Omental fat pad (tissue), 4 donors: ENCODE results near the gene MRPS2. TPM values are rescaled to one million over a fixed set of nuclear protein-coding genes. Genes with fewer than 3 reads are reported as not detected.
"Not testable (repeated sequence)": the region's sequence is repeated elsewhere in the genome, so short reads cannot be mapped to it uniquely, and the experiment has no call there.

ENCODE experiments used
- ATAC-seq: fragments of 150-250 bp; one replicate; pipeline ENCODE4 v1.9.1; 2016; ENCODE audit warnings: mild to moderate bottlenecking, moderate library complexity; ENCODE audit not compliant: low FRiP score
- DNase-seq: peaks from one replicate; pipeline ENCODE4 v3.0.0-alpha.2; 2019; ENCODE audit warnings: low spot score
- CTCF ChIP-seq, 3 donors: fragments of 450-650 bp; IDR thresholded peaks; one replicate each; pipeline ENCODE4 v1.5.1; 2016 to 2017; ENCODE audit warnings: antibody characterized with exemption in 3 of 3, mild to moderate bottlenecking in 3 of 3, moderate library complexity in 2 of 3
- total RNA-seq, 4 donors: library from RNA; depleted of rRNA; stranded (reverse); fragments of >200 nt; gene quantifications; one replicate each; pipeline ENCODE4 v1.1.0, GENCODE V29; 2016

Gene MRPS2
- total RNA-seq, 4 donors from 2014 or later = 23.5 to 46.8 (median 34.9) TPM

DNA sequence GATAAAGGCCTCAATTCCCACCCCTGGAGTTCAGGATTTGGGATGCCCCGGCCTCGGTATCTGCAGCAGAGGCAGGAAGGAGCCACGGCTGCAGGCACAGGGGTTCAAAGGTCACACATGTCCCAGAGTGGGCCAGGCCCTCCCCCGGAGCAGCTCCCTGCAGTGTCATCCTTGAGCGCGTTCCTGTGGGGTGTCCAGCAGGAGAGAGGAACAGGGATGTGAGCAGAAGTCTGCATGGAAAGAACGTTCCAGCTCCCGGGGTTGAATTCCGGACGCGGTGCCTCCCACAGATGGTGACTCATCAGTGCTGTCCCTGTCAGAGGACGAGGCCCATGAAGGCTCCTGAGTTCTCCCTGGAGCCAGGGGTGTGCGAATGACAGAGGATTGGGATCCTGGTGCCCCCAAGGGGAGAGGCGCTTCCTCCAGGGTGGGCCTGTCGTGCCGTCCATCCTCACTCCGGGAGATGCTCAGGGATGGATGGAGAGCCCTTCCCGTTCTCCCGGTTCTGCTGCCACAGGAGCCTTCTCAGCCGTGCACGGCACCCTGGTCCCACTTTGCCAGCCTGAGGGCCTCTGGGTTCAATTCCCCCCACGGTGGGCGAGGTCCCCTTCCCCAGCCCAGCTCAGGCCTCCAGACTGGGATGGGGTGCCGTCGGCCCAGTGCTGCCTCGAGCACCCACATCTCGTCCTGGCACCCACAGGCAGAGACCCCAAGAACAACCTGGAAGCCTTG is 23.8 kb downstream of the MRPS2 start:
- TF ChIP-seq CTCF (IDR thresholded peaks at IDR 0.05) = no peak
- ATAC-seq = no peak
- peak; percentile 14 for DNase-seq

GRCh38 chr9:135525241-135526088 is 25.0 kb downstream of the MRPS2 start:
- DNase-seq (no peak), ATAC-seq (no peak)
- TF ChIP-seq CTCF (IDR thresholded peaks at IDR 0.05) = no peak

- no peak for ATAC-seq
- TF ChIP-seq CTCF (IDR thresholded peaks at IDR 0.05) = no peak
- DNase-seq = peak; percentile 12
Measured at GRCh38 chr9:135526089-135526729, 25.7 kb downstream of the MRPS2 start.

DNA sequence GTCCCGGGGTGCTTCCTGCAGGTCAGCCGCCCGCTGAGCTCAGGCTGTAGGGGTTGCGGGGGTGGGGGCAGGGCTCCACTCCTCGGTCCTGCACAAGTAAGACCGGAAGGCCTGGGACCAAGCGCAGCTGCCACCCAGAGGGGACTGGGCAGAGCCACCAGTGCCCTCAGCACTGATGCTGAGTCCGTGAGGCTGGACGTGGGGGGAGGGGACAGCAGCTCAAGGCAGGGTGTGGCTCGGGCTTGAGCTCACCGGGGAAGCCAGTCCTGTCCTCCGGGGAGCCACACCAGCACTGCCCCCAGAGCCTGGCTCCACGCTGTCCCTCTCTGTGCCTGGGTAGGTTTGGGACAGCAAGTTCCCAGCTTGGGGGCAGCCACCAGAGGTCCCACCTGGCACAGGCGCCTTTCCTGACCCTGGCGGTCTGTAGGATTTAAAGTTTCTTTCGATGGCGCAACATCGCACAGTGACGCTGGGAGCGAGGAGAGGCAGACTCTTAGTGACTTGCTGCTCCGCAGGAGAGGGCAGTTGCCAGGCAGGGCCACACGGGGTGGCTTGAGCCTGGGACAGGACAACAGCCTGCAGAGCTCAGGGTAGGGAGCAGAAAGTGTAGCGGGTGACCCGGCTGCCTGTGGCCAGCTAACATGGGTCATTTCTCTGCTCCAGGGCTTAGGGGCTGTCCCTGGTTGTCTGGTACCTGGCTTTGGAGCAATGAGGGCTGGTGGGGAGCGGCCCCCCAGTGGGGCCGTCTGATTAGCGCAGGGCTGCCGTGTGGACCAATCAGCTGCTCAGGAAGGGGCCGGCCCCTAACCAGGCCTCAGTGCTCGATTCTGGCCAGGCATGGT is 26.5 kb downstream of the MRPS2 start:
- peak; percentile 8 for DNase-seq
- ATAC-seq = no peak
- TF ChIP-seq CTCF (IDR thresholded peaks at IDR 0.05) = no peak

- DNase-seq, ATAC-seq: not testable (repeated sequence)
Measured at GRCh38 chr9:135528842-135529435, 28.5 kb downstream of the MRPS2 start.

- DNase-seq (no peak), ATAC-seq (no peak)
- TF ChIP-seq CTCF (IDR thresholded peaks at IDR 0.05) = no peak
Measured at GRCh38 chr9:135530146-135530545, 29.7 kb downstream of the MRPS2 start.
